Lower lobe of right lung (tissue), 2 donors: ENCODE results near the gene TMEM80. TPM values are rescaled to one million over a fixed set of nuclear protein-coding genes. Genes with fewer than 3 reads are reported as not detected.

Experiments used
- ATAC-seq, 2 donors: fragments of 200-7000 bp; cut with Tn5 transposase; one replicate each; pipeline ENCODE4 v1.9.1; 2020 to 2022; ENCODE audit warnings: mild to moderate bottlenecking in 2 of 2, moderate library complexity in 2 of 2
- DNase-seq: peaks from one replicate; pipeline ENCODE4 v3.0.0-alpha.2; 2020
- H3K27ac ChIP-seq: fragments of 200-600 bp; one replicate; pipeline ENCODE4 v1.8.0; 2022
- H3K27me3 ChIP-seq: fragments of 200-600 bp; one replicate; pipeline ENCODE4 v1.8.0; 2022; ENCODE audit warnings: low read depth
- H3K36me3 ChIP-seq: fragments of 200-600 bp; one replicate; pipeline ENCODE4 v1.8.0; 2022; ENCODE audit warnings: mild to moderate bottlenecking
- H3K4me1 ChIP-seq: fragments of 200-600 bp; one replicate; pipeline ENCODE4 v1.8.0; 2022
- H3K4me3 ChIP-seq: fragments of 200-600 bp; one replicate; pipeline ENCODE4 v1.8.0; 2022; ENCODE audit warnings: mild to moderate bottlenecking
- H3K9me3 ChIP-seq: fragments of 200-600 bp; one replicate; pipeline ENCODE4 v1.8.0; 2022
- CTCF ChIP-seq: fragments of 200-600 bp; IDR thresholded peaks from one replicate; pipeline ENCODE4 v1.8.0; 2022; ENCODE audit warnings: antibody characterized with exemption, mild to moderate bottlenecking
- intact Hi-C: fragments of 100-400 bp; cut with DNase I; formaldehyde crosslinking; loops from one replicate; pipeline ENCODE4 v1.11.0; 2022
- total RNA-seq: library from RNA; stranded (reverse); fragmentation: NEBNext Ultra II Directional; extraction: Animal tissue kit (Norgen Biotek cat#: 25700); gene quantifications from one replicate; pipeline ENCODE4 v1.2.1, GENCODE V29; 2021
- donor health status: DM: no; HTN: yes; CAD: no; lungs with severe emphysema.

Gene TMEM80
- total RNA-seq, 1 donor from 2014 or later: 33.9 TPM

DNA sequence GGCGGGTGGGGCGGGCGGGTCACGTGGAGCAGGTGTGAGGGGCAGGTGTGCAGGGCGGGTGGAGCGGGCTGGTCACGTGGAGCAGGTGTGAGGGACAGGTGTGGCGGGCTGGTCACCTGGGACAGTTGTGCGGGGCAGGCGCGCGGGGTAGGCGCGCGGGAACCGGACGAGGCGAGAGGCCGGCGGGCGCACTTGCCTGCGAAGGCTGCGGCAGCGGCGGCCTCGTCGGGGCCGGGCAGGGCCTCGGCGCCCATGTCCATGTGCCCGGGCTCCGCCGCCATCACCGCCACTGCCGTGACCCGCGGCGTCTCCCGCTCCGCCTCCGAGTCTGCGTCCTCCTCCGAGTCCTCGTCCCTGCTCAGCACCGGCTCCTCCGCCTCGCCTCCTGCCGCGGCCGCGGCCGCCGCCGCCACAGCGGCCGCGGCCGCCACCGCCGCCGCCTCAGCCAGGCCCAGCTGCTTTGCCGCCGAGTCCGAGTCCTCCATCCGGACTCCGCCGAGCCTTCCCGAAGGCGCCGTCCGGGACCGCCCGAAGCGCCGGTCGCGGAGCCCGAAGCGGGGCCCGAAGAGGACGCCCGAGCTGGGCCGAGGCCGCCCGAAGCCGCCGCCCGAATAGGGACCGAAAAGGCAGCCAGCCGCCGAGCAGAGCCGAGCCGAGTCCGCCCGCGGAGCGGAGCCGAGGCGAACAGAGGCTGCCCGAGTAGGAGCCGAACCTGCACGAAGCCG, 891 bp upstream of the TMEM80 start, which contains the start of gene DEAF1:
TSS of gene DEAF1 (minus strand) at position 660 of the 725 bp plus-strand sequence. CDS start at position 485, 175 bp downstream.
- H3K27me3 ChIP-seq: no peaks in the 10 kb centered on the region
- peak; percentile 99 for DNase-seq
- peak within 1 kb of the TSS; percentile 100 for H3K27ac ChIP-seq
- intact Hi-C loops: no loop called here
- peak; percentile 93 to 95 for ATAC-seq
- H3K4me1 ChIP-seq: peaks cover 38% of the 10 kb centered on the region
- H3K36me3 ChIP-seq: peaks cover 16% of the 10 kb centered on the region
- H3K9me3 ChIP-seq: no peaks in the 10 kb centered on the region
- peak within 1 kb of the TSS; percentile 81 for H3K4me3 ChIP-seq
- TF ChIP-seq CTCF: no peak

DNA sequence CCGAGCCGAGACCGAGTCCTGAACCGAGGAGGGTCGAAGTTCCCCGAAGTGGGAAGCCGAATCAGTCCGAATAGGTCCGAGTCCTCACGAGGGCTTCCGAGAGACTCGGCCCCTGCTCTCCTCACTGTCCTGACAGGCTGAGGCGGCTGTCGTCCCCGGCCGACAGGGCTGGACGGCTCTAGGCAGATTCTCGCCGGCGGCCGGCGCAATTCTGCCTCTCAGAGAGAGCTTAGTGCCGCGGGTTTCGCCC, 403 bp upstream of the TMEM80 start:
- no peaks in the 10 kb centered on the region for H3K9me3 ChIP-seq
- intact Hi-C loops: no loop called here
- H3K4me1 ChIP-seq: peaks cover 38% of the 10 kb centered on the region
- no peak for TF ChIP-seq CTCF
- no peak for DNase-seq
- H3K4me3 ChIP-seq: peak overlapping the region; percentile 81
- H3K27me3 ChIP-seq: no peaks in the 10 kb centered on the region
- no peak for ATAC-seq
- H3K36me3 ChIP-seq: peaks cover 16% of the 10 kb centered on the region
- peak overlapping the region; percentile 100 for H3K27ac ChIP-seq

DNA sequence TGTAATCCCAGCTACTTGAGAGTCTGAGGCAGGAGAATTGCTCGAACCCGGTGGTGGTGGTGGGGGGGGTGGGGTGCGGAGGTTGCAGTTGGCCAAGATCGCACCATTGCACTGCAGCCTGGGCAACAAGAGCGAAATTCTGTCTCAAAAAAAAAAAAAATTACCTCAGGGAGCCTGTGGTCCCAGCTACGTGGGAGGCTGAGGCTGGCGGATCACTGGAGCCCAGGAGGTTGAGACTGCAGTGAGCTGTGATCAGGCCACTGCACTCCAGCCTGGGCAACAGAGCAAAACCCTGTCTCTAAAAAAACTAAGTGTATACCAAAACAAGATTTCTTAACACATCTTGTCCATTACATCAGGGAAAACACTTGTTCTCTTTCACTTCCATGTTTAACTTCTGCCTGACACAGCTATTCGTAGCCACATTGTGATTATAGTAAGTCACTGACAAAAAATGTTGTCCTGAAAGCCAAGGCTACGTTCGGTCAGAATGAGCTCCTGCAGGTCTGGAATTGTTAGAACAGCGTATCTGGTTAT, 1.4 kb downstream of the TMEM80 start:
- ATAC-seq (no peak), DNase-seq (peak; percentile 52)
- no peaks in the 10 kb centered on the region for H3K9me3 ChIP-seq
- intact Hi-C loops: no loop called here
- H3K27me3 ChIP-seq: no peaks in the 10 kb centered on the region
- peak overlapping the region; percentile 100 for H3K27ac ChIP-seq
- H3K4me3 ChIP-seq: peak overlapping the region; percentile 81
- peaks cover 16% of the 10 kb centered on the region for H3K36me3 ChIP-seq
- TF ChIP-seq CTCF: no peak
- peaks cover 40% of the 10 kb centered on the region for H3K4me1 ChIP-seq

DNA sequence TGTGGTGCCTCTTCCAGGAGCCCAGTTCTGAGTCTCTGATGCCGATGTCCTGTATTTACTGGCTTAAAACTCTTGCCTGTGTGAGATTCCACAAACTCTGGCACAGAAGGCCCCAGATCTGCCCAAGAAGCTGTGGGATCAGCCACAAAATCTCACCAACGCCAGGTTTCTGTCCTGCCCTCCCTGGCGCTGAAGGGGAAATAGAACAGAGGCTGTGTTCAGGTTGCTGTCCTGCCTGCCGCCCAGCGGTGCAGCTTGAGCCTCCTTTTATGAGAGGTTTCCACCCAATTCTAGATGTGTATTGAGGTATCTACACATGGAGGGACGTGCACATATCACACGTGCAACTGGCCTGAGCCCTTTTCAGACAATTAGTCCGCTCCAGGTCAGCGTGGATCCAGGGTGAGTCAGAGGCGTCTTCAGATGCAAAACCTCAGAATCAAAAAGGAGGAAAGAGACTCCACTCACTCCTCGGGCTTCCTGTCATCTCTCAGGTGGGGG, 2.2 kb downstream of the TMEM80 start:
- peaks cover 47% of the 10 kb centered on the region for H3K4me1 ChIP-seq
- ATAC-seq (no peak), DNase-seq (no peak)
- H3K9me3 ChIP-seq: no peaks in the 10 kb centered on the region
- no peak overlapping the region for H3K4me3 ChIP-seq
- H3K27ac ChIP-seq: peak overlapping the region; percentile 8
- H3K27me3 ChIP-seq: no peaks in the 10 kb centered on the region
- intact Hi-C loops: no loop called here
- no peak for TF ChIP-seq CTCF
- peaks cover 19% of the 10 kb centered on the region for H3K36me3 ChIP-seq

- H3K4me3 ChIP-seq: no peak overlapping the region
- peaks cover 25% of the 10 kb centered on the region for H3K36me3 ChIP-seq
- ATAC-seq (no peak), DNase-seq (no peak)
- TF ChIP-seq CTCF: no peak
- no peaks in the 10 kb centered on the region for H3K9me3 ChIP-seq
- intact Hi-C loops: no loop called here
- H3K27me3 ChIP-seq: no peaks in the 10 kb centered on the region
- peaks cover 47% of the 10 kb centered on the region for H3K4me1 ChIP-seq
- H3K27ac ChIP-seq: no peak overlapping the region
These were observed 3.0 kb downstream of the TMEM80 start for GRCh38 chr11:698493-699115.
